GM18526 (cell line): Measurements from ENCODE around the gene SCN4B.

ENCODE experiments used
- POLR2A ChIP-seq: IDR thresholded peaks from 3 replicates; pipeline ENCODE4 v1.6.1; 2011; ENCODE audit not compliant: insufficient read length; ENCODE audit errors: extremely low read depth

SCN4B gene

GRCh38 chr11:118175993-118176777 lies 23.6 kb upstream of the SCN4B start, which contains the start of gene SCN2B:
TSS of gene SCN2B (minus strand) at chr11:118176639. CDS start at chr11:118176431, 208 bp downstream.
- no peak for TF ChIP-seq POLR2A

- TF ChIP-seq POLR2A, result no peak
Measured at GRCh38 chr11:118175031-118175992, 22.7 kb upstream of the SCN4B start.

GRCh38 chr11:118174006-118174567 lies 21.5 kb upstream of the SCN4B start:
- TF ChIP-seq POLR2A, result no peak

GRCh38 chr11:118172356-118172755 lies 19.7 kb upstream of the SCN4B start:
- no peak for TF ChIP-seq POLR2A

- no peak for TF ChIP-seq POLR2A
Measured at GRCh38 chr11:118171269-118172062, 18.8 kb upstream of the SCN4B start.

GRCh38 chr11:118170882-118171268 lies 18.3 kb upstream of the SCN4B start:
- no peak for TF ChIP-seq POLR2A

- TF ChIP-seq POLR2A, result no peak
Measured at GRCh38 chr11:118170231-118170630, 17.6 kb upstream of the SCN4B start.

GRCh38 chr11:118169300-118170140 lies 16.9 kb upstream of the SCN4B start:
- TF ChIP-seq POLR2A, result no peak

GRCh38 chr11:118168751-118169150 lies 16.1 kb upstream of the SCN4B start:
- no peak for TF ChIP-seq POLR2A

GRCh38 chr11:118168316-118168715 lies 15.7 kb upstream of the SCN4B start:
- no peak for TF ChIP-seq POLR2A

- TF ChIP-seq POLR2A, result no peak
Measured at GRCh38 chr11:118167906-118168305, 15.3 kb upstream of the SCN4B start.

GRCh38 chr11:118167253-118167652 lies 14.6 kb upstream of the SCN4B start:
- no peak for TF ChIP-seq POLR2A

GRCh38 chr11:118166641-118167040 lies 14.0 kb upstream of the SCN4B start:
- no peak for TF ChIP-seq POLR2A

- TF ChIP-seq POLR2A, result no peak
Measured at GRCh38 chr11:118164885-118165284, 12.3 kb upstream of the SCN4B start.

- no peak for TF ChIP-seq POLR2A
Measured at GRCh38 chr11:118163494-118163893, 10.9 kb upstream of the SCN4B start.
